Ectodermal cell (in vitro differentiated cells): ENCODE measurements around the gene ZNF654. TPM values are rescaled to one million over a fixed set of nuclear protein-coding genes. Genes with fewer than 3 reads are reported as not detected.
"Not testable (repeated sequence)": the region's sequence is repeated elsewhere in the genome, so short reads cannot be mapped to it uniquely, and the experiment has no call there.

Experiments
- H3K27ac ChIP-seq: 2 replicates; pipeline ENCODE4 v1.7.0; 2013; ENCODE audit warnings: mild to moderate bottlenecking, low read depth, low read length; ENCODE audit not compliant: insufficient read depth, poor library complexity, severe bottlenecking
- H3K27me3 ChIP-seq: 2 replicates; pipeline ENCODE4 v1.7.0; 2013; ENCODE audit warnings: mild to moderate bottlenecking, low read length; ENCODE audit not compliant: insufficient read depth, control insufficient read depth, poor library complexity, severe bottlenecking
- H3K36me3 ChIP-seq: one replicate; pipeline ENCODE4 v1.7.0; 2013; ENCODE audit warnings: low read length; ENCODE audit not compliant: control insufficient read depth, insufficient read depth
- H3K4me1 ChIP-seq: one replicate; pipeline ENCODE4 v1.7.0; 2013; ENCODE audit warnings: low read length; ENCODE audit not compliant: control insufficient read depth, insufficient read depth
- H3K4me3 ChIP-seq: 2 replicates; pipeline ENCODE4 v1.7.0; 2013; ENCODE audit warnings: low read depth, low read length, control low read depth; ENCODE audit not compliant: insufficient read depth
- H3K9me3 ChIP-seq: 2 replicates; pipeline ENCODE4 v1.7.0; 2013; ENCODE audit warnings: mild to moderate bottlenecking, low read length, moderate library complexity; ENCODE audit not compliant: control insufficient read depth
- WGBS, 2 experiments: methylation state at CpG; one replicate each; pipeline ENCODE4 v1.1.7; 2013; ENCODE audit warnings: missing lambda C conversion rate in 2 of 2; 5-methylcytosine and 5-hydroxymethylcytosine counted together
- polyA plus RNA-seq, 4 experiments: library from polyadenylated mRNA; stranded (reverse); fragments of 50-300 nt; gene quantifications; one replicate each; pipeline ENCODE4 v1.2.3, GENCODE V29; 2013

ZNF654 gene
- 5.3 TPM for polyA plus RNA-seq (2013, experiment 1 of 4)
- 6.6 TPM for polyA plus RNA-seq (2013, experiment 2 of 4)
- polyA plus RNA-seq (2013, experiment 3 of 4), result 4.9 TPM
- polyA plus RNA-seq (2013, experiment 4 of 4), result 5.1 TPM

DNA sequence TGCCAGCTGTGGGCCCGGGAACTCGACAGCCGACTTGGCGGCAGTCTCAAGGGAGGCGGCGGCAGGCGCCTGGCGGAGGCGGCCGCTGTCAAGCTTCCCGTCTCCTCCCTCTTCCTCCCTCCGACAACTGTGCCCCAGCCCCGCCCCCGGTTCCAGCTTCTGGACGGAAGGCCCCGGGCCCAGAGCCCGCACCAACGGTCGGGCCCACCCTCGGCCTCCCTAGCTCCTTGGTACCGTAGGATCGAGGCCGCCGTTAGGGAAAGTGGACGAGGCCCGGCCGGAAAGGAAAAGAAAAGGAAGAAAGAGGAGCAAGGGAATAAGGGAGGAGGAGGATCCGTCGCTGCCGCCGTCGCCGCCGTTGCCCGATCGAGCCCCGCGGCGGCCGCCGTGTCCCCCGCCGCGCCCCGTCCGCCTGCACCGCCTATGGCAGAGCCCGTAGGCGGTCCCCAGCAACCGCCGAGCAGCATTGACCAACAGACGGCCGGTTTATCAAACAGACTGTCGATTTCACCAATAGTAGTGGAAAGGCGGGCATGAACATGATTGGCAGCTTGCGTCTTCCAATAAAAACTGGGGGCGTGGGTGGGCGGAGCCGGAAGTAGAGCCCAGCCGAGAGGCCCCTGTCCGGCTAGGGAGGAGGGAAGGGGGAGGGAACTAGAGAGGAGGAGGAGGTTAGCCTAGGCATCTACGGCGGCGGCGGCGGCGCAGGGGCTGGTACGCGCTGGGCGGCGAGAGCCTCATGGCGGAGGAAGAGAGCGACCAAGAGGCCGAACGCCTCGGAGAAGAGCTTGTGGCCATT, at the start of gene ZNF654, which contains the start of gene CGGBP1:
Gene ZNF654 (plus strand): TSS at position 675 of the 799 bp plus-strand sequence. CDS start 65 bp downstream, at position 740.
Gene CGGBP1 (minus strand): TSS at position 425 of the 799 bp plus-strand sequence. CDS start 3,029 bp downstream, outside the sequence.
- peaks cover 5% of the 10 kb centered on the region for H3K4me1 ChIP-seq

DNA sequence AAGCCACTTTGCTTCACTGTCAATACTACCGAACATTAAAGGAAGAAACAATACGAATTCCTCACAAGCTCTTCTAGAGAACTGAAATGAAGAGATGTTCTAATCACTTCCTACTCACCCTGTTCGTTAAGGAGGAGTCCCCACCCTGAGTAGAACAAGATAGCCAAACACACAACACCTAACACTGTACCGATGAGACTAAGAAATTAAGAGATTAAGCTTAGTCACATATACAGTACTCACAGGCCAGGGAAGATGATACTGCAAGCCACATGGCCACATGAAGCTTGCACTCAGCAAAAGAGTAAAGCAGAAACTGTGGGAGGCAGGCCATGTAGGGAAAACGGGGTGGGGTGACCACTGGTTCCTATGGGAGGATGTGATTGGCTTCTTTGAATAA, 48.2 kb upstream of the ZNF654 start:
- H3K27me3 ChIP-seq, result no peaks in the 10 kb centered on the region
- 90 to 95% methylated on average over 5 of the region's 5 CpGs for WGBS, 2 experiments
- no peak overlapping the region for H3K27ac ChIP-seq
- no peaks in the 10 kb centered on the region for H3K9me3 ChIP-seq
- H3K4me3 ChIP-seq, result no peak overlapping the region
- no peaks in the 10 kb centered on the region for H3K4me1 ChIP-seq
- no peaks in the 10 kb centered on the region for H3K36me3 ChIP-seq

More for the DNA sequence above, at the start of gene ZNF654, which contains the start of gene CGGBP1:
- peak within 1 kb of the TSS; percentile 89 for H3K27ac ChIP-seq
- H3K36me3 ChIP-seq, result peaks cover 7% of the 10 kb centered on the region
- peak within 1 kb of the TSS; percentile 84 for H3K4me3 ChIP-seq
- H3K27me3 ChIP-seq, result no peaks in the 10 kb centered on the region
- 0% methylated on average over 76 of the region's 76 CpGs for WGBS, 2 experiments
- H3K9me3 ChIP-seq, result no peaks in the 10 kb centered on the region

DNA sequence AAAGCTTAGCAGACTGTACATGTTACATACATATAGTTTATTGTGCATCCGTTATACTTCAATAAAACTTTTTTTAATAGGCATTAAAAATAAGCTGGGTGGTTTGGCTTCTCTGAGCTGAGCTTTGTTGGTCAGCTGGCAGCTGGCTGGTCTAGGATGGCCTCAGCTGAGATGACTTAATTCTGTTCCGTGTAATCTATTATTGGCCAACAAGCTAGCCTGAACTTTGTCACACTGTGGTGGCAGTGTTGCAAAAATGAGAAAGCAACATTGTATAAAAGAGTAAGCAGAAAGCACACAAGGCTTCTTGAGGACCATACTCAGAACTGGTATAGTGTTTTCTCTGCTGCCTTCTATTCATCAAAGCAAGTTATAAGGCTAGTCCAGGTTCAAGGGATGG, 45.5 kb upstream of the ZNF654 start:
- no peaks in the 10 kb centered on the region for H3K36me3 ChIP-seq
- no peaks in the 10 kb centered on the region for H3K9me3 ChIP-seq
- H3K27me3 ChIP-seq, result no peaks in the 10 kb centered on the region
- no peaks in the 10 kb centered on the region for H3K4me1 ChIP-seq
- H3K4me3 ChIP-seq, result no peak overlapping the region
- H3K27ac ChIP-seq, result no peak overlapping the region
- WGBS, 2 experiments, result 85 to 96% methylated on average over 1 of the region's 2 CpGs

DNA sequence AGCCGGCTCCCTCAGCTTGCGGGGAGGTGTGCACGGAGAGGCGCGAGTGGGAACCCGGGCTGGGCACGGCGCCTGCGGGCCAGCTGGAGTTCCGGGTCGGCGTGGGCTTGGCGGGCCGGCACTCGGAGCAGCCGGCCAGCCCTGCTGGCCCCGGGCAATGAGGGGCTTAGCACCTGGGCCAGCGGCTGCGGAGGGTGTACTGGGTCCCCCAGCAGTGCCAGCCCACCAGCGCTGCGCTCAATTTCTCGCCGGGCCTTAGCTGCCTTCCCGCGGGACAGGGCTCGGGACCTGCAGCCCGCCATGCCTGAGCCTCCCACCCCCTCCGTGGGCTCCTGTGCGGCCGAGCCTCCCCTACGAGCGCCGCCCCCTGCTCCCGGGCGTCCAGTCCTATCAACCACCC, 43.4 kb upstream of the ZNF654 start:
- not testable (repeated sequence) for H3K4me3 ChIP-seq, H3K9me3 ChIP-seq, H3K36me3 ChIP-seq, H3K4me1 ChIP-seq, H3K27ac ChIP-seq, H3K27me3 ChIP-seq
- WGBS, 2 experiments, result 96 to 97% methylated on average over 35 of the region's 35 CpGs

DNA sequence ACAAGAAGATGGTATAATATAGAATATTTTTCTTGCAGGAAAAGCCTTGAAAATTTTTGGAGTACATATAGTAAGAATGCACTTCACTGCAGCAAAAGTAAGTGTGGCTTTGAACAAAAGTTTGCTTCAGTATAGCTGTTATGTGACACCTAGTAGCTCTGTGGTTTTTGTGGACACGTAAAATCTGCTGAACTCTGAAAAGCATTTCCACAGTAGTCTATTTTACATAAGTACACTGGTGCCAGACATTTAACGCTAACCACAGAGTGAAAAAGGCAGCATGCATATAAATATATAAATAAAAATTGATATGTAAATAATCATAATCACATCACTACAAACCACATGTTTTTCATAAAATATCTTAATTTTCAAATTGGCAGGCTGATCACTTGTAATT, 40.0 kb upstream of the ZNF654 start:
- H3K27me3 ChIP-seq, result no peaks in the 10 kb centered on the region
- WGBS, 2 experiments, result 86 to 100% methylated on average over 1 of the region's 2 CpGs
- H3K4me3 ChIP-seq, result no peak overlapping the region
- H3K36me3 ChIP-seq, result no peaks in the 10 kb centered on the region
- no peak overlapping the region for H3K27ac ChIP-seq
- H3K4me1 ChIP-seq, result no peaks in the 10 kb centered on the region
- no peaks in the 10 kb centered on the region for H3K9me3 ChIP-seq

DNA sequence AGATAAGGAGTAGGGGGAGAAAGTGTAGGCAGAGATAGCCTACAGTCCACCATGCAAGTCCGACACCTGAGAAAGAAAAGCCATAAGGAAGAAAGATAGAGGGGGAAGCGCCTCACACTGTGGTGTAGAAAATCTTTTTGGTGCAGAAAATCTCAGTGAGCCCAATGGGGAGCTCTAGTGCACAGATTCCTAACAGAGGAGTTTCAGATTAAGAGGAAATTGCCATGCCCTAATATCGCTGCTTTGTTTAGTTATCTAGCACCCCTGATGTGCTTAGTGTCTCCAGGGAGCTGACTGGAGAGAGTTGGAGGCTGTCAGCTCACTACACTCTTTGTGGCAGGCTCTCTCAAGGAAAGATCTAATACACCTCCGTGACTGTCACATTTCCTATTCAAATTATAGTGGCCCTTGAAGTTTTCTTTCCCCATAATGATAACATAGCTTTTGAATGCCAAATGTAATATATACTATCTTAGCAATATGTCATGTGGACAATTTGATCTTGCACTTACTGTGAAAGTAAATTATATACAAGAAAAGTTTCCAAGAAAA, 34.0 kb upstream of the ZNF654 start:
- H3K36me3 ChIP-seq, result no peaks in the 10 kb centered on the region
- 88 to 92% methylated on average over 3 to 4 of the region's 4 CpGs for WGBS, 2 experiments
- no peaks in the 10 kb centered on the region for H3K4me1 ChIP-seq
- H3K27ac ChIP-seq, result no peak overlapping the region
- no peaks in the 10 kb centered on the region for H3K9me3 ChIP-seq
- H3K4me3 ChIP-seq, result no peak overlapping the region
- no peaks in the 10 kb centered on the region for H3K27me3 ChIP-seq

DNA sequence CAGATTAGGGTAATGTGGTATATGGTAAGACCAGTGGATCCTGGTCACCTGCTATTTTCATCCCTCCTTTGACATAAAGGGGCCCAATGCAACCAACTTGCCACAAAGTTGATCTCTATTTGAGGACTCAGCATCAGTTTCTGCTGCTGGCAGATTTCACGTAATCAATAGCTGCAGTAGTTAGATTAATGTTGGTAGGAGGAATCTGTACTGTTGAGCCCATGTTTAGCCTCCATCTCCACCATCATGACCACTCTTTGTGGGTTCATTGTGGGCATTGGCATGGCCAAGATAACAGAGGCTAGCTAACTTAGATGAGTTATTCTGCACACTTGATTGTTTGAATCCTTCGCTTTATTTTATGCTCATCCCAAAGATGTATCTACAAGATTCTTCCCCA, 30.2 kb upstream of the ZNF654 start:
- Histone ChIP-seq H3K4me3 (no peak overlapping the region), H3K27me3 (no peaks in the 10 kb centered on the region), H3K36me3 (no peaks in the 10 kb centered on the region), H3K27ac (no peak overlapping the region), H3K9me3 (no peaks in the 10 kb centered on the region), H3K4me1 (no peaks in the 10 kb centered on the region)
- 94 to 96% methylated on average over 2 of the region's 2 CpGs for WGBS, 2 experiments

DNA sequence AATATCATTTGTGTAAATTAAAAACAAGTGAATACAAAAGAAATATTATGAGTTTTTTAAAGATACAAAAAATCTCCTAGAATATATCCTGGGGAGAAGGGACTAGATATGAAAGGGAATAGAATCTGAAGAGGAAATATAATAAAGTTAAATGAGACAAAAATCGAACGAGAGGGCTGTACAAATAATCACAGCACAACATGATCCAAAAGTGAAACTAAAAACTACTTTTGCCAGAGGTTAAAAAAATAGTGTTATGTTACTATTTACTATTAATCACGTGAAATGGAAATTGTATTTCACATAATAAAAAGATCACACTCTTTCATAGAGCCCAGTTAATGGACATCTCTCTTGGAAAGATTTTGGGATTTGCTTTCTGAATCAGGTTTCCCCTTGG, 28.8 kb upstream of the ZNF654 start:
- WGBS, 2 experiments, result 100% methylated on average over 1 of the region's 3 CpGs; no CpG with 5 or more reads in 1 of the 2 experiments
- no peaks in the 10 kb centered on the region for H3K9me3 ChIP-seq
- no peak overlapping the region for H3K4me3 ChIP-seq
- no peaks in the 10 kb centered on the region for H3K36me3 ChIP-seq
- no peaks in the 10 kb centered on the region for H3K4me1 ChIP-seq
- H3K27ac ChIP-seq, result no peak overlapping the region
- no peaks in the 10 kb centered on the region for H3K27me3 ChIP-seq

DNA sequence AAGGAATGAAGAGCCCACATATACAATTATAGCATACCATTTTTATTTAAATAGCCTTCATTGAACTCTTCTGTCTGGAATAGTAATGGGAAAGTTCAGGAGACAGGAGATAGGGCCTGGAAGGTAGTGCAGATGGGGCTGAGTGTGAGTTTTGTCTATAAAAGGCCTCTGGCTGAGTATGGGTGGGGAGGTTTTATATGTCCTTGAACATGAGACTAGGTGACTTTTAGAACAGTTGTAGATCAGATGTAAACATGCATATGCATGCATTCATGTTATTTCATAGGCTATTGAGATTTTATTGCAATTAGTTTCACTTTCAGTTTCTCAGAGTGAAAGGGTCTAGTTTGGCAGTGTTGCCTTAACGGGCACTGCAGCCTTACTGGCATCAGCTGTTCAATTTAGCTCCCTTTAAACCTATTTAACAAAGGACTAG, 27.4 kb upstream of the ZNF654 start:
- no peak overlapping the region for H3K4me3 ChIP-seq
- no peaks in the 10 kb centered on the region for H3K4me1 ChIP-seq
- H3K27ac ChIP-seq, result no peak overlapping the region
- 78 to 80% methylated on average over 1 of the region's 1 CpG for WGBS, 2 experiments
- no peaks in the 10 kb centered on the region for H3K9me3 ChIP-seq
- no peaks in the 10 kb centered on the region for H3K27me3 ChIP-seq
- H3K36me3 ChIP-seq, result no peaks in the 10 kb centered on the region

DNA sequence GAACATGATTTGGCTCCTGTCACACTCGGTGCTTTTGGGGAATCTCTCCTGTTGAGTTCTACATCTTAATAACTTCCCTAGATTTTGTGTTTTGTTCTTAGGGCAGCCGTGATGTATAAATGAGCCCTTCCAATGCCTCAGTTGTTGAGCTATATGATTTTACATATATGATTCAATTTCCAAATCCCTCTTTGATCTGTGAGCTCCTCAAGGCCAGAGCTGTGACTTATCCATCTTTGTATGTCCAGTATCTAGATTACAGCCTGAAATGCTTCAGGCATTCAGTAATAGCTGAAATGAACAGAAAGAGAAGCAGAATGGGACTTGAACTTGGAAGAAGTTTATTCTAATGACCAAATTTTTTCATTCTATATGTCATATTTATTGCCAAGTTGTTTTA, 26.8 kb upstream of the ZNF654 start:
- Histone ChIP-seq H3K27ac (no peak overlapping the region), H3K36me3 (no peaks in the 10 kb centered on the region), H3K9me3 (no peaks in the 10 kb centered on the region), H3K4me1 (no peaks in the 10 kb centered on the region), H3K27me3 (no peaks in the 10 kb centered on the region), H3K4me3 (no peak overlapping the region)
- 93 to 100% methylated on average over 2 of the region's 2 CpGs for WGBS, 2 experiments
